ENCODE data around the gene MEI1.

DNA sequence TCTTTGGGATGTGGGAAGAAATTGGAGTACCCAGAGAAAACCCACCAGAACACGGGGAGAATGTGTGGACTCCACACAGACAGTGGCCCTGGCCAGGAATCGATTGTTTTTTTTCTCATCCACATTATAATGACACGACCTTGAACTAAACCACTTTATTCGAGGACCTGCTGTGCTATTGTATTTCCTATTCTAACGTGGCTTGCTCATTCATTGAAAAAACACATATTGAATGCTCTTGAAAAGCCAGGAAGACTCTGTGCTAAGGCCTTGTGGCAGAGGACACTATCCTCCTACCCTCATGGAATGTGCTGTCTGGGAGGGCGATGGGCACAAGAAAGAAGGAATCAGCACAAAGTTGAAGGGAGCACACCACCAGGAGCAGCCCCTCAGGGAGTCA lies 124.5 kb downstream of the MEI1 start:
- TF ChIP-seq POLR2A (IDR thresholded peaks at IDR 0.05) (no peak), CTCF (IDR thresholded peaks at IDR 0.05) (no peak)

Data from testis (tissue), 2 donors.